Measurements from ENCODE around the gene C1orf198.

DNA sequence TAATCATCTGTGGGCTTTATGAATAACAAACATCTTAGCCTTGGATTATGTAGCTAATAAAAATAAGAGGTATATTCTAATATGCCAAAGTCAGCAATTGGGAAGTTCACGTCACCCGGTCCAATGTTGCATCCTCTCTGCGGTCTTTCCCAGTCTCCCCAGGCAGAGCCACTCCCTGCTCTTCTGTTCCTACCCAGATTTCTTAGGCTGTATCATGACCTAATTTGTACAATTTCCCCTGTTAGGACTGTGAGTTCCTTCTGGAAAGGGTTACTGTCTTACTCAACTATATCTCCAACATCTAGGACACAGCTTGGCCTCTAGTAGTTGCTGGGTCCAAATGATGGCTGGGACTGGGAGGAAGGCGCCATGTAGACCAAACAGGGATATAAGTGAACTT is 29.8 kb upstream of the C1orf198 start:
- TF ChIP-seq, protein P1, sequence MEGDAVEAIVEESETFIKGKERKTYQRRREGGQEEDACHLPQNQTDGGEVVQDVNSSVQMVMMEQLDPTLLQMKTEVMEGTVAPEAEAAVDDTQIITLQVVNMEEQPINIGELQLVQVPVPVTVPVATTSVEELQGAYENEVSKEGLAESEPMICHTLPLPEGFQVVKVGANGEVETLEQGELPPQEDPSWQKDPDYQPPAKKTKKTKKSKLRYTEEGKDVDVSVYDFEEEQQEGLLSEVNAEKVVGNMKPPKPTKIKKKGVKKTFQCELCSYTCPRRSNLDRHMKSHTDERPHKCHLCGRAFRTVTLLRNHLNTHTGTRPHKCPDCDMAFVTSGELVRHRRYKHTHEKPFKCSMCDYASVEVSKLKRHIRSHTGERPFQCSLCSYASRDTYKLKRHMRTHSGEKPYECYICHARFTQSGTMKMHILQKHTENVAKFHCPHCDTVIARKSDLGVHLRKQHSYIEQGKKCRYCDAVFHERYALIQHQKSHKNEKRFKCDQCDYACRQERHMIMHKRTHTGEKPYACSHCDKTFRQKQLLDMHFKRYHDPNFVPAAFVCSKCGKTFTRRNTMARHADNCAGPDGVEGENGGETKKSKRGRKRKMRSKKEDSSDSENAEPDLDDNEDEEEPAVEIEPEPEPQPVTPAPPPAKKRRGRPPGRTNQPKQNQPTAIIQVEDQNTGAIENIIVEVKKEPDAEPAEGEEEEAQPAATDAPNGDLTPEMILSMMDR (optimal IDR thresholded peaks at IDR 0.05 in 1 of 3, IDR thresholded peaks at IDR 0.05 in 1 of 3, conservative IDR thresholded peaks at IDR 0.05 in 1 of 3; ENCODE audit: extremely low read depth in 1 of 3, insufficient read depth in 2 of 3, low read length in 3 of 3) = no peak
- TF ChIP-seq EZH2 (IDR thresholded peaks at IDR 0.05; ENCODE audit: low read length) = no peak

Measured in keratinocyte (primary cell).